Progenitor cell of endocrine pancreas (in vitro differentiated cells): Measurements from ENCODE around the gene IL17REL. TPM values are rescaled to one million over a fixed set of nuclear protein-coding genes. Genes with fewer than 3 reads are reported as not detected.

Experiments
- DNase-seq: peaks from one replicate; pipeline ENCODE4 v3.0.0; 2021; ENCODE audit warnings: low spot score; ENCODE audit not compliant: unreplicated experiment
- H3K27ac Mint-ChIP-seq: 2 replicates; pipeline ENCODE4 v1.8.0; 2021; ENCODE audit warnings: mild to moderate bottlenecking, moderate library complexity, mixed read lengths
- H3K27me3 Mint-ChIP-seq: 2 replicates; pipeline ENCODE4 v1.8.0; 2021; ENCODE audit warnings: mixed read lengths
- H3K36me3 Mint-ChIP-seq: 2 replicates; pipeline ENCODE4 v1.8.0; 2022; ENCODE audit warnings: mixed read lengths; ENCODE audit not compliant: insufficient read depth
- H3K4me1 Mint-ChIP-seq: 2 replicates; pipeline ENCODE4 v1.8.0; 2021; ENCODE audit warnings: low read depth, mixed read lengths
- H3K4me3 Mint-ChIP-seq: 2 replicates; pipeline ENCODE4 v1.8.0; 2021; ENCODE audit warnings: low read depth, mild to moderate bottlenecking, moderate library complexity, mixed read lengths
- H3K9me3 Mint-ChIP-seq: 2 replicates; pipeline ENCODE4 v1.8.0; 2021; ENCODE audit warnings: low read depth, mixed read lengths
- long read RNA-seq: library from polyadenylated mRNA; unstranded; transcript quantifications from one replicate; pipeline ENCODE4 v2.0.0, GENCODE V29; 2020
- total RNA-seq: library from RNA; stranded (reverse); gene quantifications from 2 replicates; pipeline ENCODE4 v1.2.1, GENCODE V29; 2021
- TF ChIP-seq, protein P1 (sequence below): fragments of 200-600 bp; sonication (generic); IDR thresholded peaks from one replicate; pipeline ENCODE4 v1.5.0; 2021; ENCODE audit warnings: antibody characterized with exemption, mild to moderate bottlenecking; ENCODE audit not compliant: unreplicated experiment

Gene IL17REL
- 0.10 TPM in 1 of 2 replicates, not detected in the other for total RNA-seq
- long read RNA-seq: 0 reads

DNA sequence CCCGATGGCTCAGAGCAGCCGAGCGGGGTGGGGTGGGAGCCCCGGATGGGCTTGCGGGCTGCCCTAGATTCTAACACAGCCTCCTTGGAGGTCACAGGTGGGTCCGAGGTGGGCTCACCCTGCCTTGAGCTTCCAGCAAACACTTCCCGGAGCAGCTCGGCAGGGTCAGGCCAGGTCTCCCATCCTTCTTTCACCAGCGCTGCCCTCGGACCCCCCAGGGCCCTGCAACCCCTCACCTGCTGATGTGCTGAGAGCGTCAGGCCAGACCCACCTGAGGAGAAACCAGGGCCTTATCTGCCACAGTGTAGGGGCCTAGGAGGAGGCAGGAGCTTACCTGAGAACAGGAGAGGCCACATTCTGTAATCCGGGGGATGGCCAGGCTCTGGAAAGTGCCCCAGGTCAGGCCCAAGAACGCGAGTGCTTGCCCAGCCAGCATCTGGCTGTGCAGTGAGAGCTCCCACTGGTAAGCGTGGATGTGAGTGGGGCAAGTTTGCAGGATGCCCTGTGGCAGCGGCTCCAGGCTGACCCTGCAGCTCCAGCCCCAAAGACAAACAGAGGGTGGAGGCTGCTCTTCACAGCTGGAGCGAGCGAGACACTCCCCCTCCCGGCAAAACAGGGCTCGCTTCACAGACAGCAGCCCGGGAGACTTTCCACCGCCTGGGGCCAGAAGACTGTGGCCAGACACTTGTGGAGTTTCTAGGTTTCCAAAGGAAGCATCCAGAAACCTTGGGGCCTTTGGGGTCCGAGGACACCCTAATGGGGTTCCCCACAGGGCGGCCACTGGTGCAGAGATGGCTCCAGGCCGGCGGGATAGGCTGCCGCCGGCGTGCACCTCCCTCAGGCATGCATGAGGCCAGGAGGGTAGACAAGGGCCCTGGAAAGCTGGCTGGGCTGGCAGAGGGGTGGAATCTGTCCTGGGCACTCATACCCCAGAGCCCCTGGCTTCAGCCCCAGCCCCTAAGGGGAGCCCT lies at the start of gene IL17REL:
Gene IL17REL, minus strand, starts transcription at position 555 of the 971 bp plus-strand sequence. Its CDS starts 119 bp downstream, at position 436.
- Mint-ChIP-seq H3K4me3 (no peak within 1 kb of the TSS), H3K27me3 (peaks cover 25% of the 10 kb centered on the region)
- DNase-seq: no peak

DNA sequence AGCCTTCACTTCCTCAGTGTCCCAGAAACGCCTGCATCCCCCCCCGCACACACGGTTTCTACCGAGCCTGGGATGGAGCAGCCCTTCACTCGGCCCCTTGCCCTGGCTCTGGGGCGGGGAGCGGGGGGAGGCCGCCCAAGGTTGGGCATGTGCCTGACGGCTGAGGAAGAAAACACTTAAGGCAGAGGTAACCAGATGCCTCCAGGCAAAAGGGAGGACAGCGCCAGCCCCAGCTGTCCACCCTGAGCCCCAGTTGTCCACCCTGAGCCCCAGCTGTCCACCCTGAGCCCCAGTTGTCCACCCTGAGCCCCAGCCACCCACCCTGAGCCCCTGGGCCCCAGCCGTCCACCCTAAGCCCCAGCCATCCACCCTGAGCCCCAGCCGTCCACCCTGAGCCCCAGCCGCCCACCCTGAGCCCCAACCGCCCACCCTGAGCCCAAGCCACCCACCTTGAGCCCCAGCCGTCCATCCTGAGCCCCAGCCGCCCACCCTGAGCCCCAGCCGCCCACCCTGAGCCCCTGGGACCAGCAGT lies 49.3 kb upstream of the IL17REL start:
- H3K27ac Mint-ChIP-seq: no peak overlapping the region
- no peak for DNase-seq
- H3K4me1 Mint-ChIP-seq: peaks cover 26% of the 10 kb centered on the region
- H3K27me3 Mint-ChIP-seq: peaks cover 8% of the 10 kb centered on the region
- H3K4me3 Mint-ChIP-seq: no peak overlapping the region
- H3K36me3 Mint-ChIP-seq: no peaks in the 10 kb centered on the region
- no peaks in the 10 kb centered on the region for H3K9me3 Mint-ChIP-seq
- TF ChIP-seq, protein P1, sequence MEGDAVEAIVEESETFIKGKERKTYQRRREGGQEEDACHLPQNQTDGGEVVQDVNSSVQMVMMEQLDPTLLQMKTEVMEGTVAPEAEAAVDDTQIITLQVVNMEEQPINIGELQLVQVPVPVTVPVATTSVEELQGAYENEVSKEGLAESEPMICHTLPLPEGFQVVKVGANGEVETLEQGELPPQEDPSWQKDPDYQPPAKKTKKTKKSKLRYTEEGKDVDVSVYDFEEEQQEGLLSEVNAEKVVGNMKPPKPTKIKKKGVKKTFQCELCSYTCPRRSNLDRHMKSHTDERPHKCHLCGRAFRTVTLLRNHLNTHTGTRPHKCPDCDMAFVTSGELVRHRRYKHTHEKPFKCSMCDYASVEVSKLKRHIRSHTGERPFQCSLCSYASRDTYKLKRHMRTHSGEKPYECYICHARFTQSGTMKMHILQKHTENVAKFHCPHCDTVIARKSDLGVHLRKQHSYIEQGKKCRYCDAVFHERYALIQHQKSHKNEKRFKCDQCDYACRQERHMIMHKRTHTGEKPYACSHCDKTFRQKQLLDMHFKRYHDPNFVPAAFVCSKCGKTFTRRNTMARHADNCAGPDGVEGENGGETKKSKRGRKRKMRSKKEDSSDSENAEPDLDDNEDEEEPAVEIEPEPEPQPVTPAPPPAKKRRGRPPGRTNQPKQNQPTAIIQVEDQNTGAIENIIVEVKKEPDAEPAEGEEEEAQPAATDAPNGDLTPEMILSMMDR: no peak

More for the DNA sequence above, at the start of gene IL17REL:
- Mint-ChIP-seq H3K9me3 (no peaks in the 10 kb centered on the region), H3K4me1 (no peaks in the 10 kb centered on the region), H3K27ac (no peak within 1 kb of the TSS), H3K36me3 (no peaks in the 10 kb centered on the region)
- TF ChIP-seq, protein P1: no peak

DNA sequence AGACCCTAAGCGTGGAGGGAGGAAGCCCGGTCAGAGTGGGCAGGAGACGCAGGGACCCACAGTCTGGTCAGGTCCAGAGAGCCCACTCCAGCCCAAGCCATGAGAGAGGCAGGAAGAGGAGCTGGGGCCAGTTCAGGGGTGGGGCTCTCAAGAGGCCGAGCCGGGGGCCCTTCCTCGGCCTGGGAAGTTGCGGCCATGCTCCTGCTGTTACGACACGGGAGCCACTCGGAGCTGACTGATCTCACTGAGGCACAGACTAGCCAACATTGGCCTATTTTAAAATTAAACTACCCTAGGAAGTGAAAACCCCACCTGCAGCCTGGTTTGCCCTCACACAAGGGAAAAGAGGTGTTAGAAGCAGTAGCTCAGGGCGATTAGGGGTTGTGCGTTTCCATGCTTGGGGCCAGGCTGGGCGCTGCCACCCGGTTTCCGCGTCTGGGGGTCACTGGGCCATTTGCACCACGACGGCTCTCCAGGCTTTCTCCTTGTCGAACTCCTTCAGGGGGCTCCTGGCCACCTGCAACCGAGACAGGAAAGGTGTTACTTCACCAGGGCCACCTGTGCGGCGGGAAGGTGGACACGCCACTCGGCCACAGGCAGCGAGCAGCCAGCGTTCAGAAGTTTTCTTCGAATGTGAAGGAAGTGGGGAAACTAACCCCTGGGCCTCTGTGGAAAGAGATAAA lies 48.7 kb upstream of the IL17REL start:
- Mint-ChIP-seq H3K4me1 (peaks cover 26% of the 10 kb centered on the region), H3K36me3 (no peaks in the 10 kb centered on the region), H3K9me3 (no peaks in the 10 kb centered on the region), H3K4me3 (no peak overlapping the region), H3K27me3 (peaks cover 8% of the 10 kb centered on the region), H3K27ac (peak overlapping the region; percentile 49)
- no peak for DNase-seq
- TF ChIP-seq, protein P1: no peak

DNA sequence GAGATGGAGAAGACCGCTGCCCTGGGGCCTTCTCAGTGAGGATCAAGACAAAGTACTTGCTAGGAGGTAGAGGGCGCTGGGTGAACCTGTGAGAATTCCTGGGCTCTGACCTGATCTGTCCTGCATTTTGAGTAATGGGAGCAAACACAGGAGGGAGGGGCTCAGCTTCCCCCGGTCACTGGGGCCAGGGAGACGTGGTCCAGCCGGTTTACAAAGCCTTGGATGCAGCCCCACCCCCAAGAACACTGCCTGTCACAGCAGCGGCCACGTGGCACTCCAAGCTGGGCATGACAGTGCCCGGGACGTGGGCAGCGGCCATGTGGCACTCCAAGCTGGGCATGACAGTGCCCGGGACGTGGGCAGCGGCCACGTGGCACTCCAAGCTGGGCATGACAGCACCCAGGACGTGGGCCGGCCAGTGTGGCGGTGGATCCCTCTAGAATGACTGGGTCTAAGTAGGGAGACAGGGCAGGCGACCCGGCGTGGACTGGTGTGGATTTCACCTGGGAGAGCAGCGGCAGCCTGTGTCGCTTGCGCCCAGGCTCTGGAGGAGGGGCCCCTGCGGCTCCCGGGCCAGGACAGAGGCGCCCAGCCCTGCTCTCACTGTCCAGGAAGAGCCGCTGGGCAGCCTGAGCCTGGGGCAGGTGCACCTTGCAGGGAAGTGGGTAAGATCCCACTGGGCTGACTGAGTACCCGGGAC lies 48.0 kb upstream of the IL17REL start:
- H3K9me3 Mint-ChIP-seq: no peaks in the 10 kb centered on the region
- H3K36me3 Mint-ChIP-seq: no peaks in the 10 kb centered on the region
- DNase-seq: peak; percentile 74
- peak overlapping the region; percentile 92 for H3K27ac Mint-ChIP-seq
- TF ChIP-seq, protein P1: peak; percentile 42
- H3K4me3 Mint-ChIP-seq: no peak overlapping the region
- H3K4me1 Mint-ChIP-seq: peaks cover 26% of the 10 kb centered on the region
- peaks cover 7% of the 10 kb centered on the region for H3K27me3 Mint-ChIP-seq
